GM10847 (cell line): ENCODE data around the gene RNF31.

Source experiments
- POLR2A ChIP-seq: IDR thresholded peaks from 2 replicates; pipeline ENCODE4 v1.6.1; 2011; ENCODE audit not compliant: insufficient read length; ENCODE audit errors: extremely low read depth

Gene RNF31

GRCh38 chr14:24143511-24143910, 3.8 kb upstream of the RNF31 start:
- TF ChIP-seq POLR2A: no peak

- no peak for TF ChIP-seq POLR2A
Observed at GRCh38 chr14:24144451-24144850, 2.8 kb upstream of the RNF31 start.

DNA sequence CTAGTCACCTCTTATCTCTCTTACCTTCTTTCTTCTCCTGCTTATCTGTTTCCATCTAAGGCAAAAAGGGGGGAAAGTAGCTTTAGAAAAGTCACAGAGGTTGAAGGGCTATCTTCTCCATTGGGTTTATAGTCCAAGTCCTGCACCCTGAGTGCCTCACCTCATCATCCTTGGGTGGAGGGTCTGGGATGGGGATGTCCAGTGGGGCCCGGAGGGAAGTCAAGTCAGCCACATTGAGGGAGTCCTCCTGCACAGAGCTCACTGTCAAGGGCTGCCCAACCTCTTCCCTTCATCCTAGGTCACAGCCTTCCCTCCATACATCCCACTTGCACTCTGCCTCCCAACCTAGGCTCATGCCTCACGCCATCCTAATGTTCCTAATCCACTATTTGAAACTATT, 2.1 kb upstream of the RNF31 start:
- no peak for TF ChIP-seq POLR2A

DNA sequence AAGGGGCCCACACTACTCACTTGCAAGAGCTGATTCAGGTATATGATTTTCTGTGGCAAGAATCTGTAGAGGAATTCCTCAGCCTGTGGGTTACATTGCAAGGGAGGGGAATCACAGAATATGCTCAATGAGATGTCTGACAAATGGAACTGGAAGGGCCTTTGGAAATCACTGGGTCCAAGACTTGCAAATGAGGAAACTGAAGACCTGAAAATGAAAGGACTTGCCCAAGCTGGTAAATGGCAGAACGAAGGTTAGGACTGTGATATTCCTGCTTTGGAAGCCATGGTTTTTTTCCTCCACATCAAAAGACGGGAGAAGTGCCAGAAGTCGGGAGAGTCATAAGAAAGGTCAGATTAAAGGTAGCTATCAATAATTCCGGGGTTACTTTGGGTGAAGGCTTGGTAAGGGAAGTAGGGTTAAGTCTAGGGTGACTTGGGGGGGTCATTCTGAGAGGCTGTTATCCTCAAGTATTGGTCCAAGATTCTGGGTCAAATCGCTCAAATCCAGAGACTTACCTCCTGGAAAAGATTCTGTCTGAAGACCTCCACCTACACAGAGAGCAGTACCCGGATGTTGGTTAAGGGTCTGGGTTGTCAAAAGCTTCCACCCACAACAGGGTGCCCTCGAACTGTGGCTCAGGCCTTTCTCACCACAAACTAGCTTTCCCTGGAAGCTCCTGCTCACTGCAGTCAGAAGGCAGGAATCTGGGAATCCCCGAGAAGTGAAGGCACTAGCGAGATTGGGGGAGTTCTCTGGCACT, 1.4 kb upstream of the RNF31 start:
- TF ChIP-seq POLR2A: no peak

GRCh38 chr14:24146453-24146977, 783 bp upstream of the RNF31 start, which contains the start of gene PSME2:
Gene PSME2, minus strand, starts transcription at chr14:24146610. Its CDS starts 29 bp downstream, at chr14:24146581.
- peak; percentile 44 for TF ChIP-seq POLR2A

DNA sequence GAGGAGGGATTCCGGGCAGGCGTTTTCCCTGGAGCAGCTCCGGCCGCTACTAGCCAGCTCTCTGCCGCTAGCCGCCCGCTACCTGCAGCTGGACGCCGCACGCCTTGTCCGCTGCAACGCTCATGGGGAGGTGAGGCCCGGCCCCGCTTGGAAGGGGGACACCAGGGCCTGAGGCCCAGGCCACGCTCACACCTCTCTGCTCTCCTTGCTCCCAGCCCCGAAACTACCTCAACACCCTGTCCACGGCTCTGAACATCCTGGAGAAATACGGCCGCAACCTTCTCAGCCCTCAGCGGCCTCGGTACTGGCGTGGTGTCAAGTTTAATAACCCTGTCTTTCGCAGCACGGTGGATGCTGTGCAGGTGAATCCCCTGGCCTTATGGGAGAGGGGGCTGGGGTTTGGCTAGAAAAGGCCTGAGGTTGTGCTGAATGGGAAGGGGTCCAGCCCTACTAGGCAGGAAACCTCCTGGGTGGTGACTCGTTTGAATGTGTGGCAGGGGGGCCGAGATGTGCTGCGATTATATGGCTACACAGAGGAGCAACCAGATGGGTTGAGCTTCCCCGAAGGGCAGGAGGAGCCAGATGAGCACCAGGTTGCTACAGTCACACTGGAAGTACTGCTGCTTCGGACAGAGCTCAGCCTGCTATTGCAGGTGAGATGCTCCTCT, 597 bp downstream of the RNF31 start:
- no peak for TF ChIP-seq POLR2A

- TF ChIP-seq POLR2A: no peak
Observed at GRCh38 chr14:24149302-24149969, 2.1 kb downstream of the RNF31 start.

GRCh38 chr14:24150061-24150460, 2.8 kb downstream of the RNF31 start:
- TF ChIP-seq POLR2A: no peak

DNA sequence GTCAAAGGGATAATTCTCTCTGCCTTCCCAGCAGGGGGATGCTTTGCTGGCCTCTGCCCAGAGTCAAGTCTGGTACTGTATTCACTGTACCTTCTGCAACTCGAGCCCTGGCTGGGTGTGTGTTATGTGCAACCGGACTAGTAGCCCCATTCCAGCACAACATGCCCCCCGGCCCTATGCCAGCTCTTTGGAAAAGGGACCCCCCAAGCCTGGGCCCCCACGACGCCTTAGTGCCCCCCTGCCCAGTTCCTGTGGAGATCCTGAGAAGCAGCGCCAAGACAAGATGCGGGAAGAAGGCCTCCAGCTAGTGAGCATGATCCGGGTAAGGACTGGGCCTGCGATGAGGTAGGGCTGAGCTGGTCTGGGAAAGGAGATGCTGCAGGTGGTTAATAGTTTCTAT, 3.3 kb downstream of the RNF31 start:
- no peak for TF ChIP-seq POLR2A

DNA sequence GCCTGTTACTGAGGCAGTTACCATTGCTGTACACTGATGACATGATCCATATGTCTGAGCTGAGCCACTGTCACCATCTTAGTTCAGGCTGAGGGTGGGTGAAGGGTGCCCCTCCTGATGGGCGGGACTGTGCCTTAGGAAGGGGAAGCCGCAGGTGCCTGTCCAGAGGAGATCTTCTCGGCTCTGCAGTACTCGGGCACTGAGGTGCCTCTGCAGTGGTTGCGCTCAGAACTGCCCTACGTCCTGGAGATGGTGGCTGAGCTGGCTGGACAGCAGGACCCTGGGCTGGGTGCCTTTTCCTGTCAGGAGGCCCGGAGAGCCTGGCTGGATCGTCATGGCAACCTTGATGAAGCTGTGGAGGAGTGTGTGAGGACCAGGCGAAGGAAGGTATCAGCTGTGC, 3.7 kb downstream of the RNF31 start:
- no peak for TF ChIP-seq POLR2A

GRCh38 chr14:24151404-24152080, 4.2 kb downstream of the RNF31 start:
- no peak for TF ChIP-seq POLR2A

- TF ChIP-seq POLR2A: no peak
Observed at GRCh38 chr14:24155100-24155499, 7.8 kb downstream of the RNF31 start.

- TF ChIP-seq POLR2A: no peak
Observed at GRCh38 chr14:24156840-24157239, 9.5 kb downstream of the RNF31 start.

- TF ChIP-seq POLR2A: no peak
Observed at GRCh38 chr14:24157331-24157730, 10.0 kb downstream of the RNF31 start.

- TF ChIP-seq POLR2A: no peak
Observed at GRCh38 chr14:24159777-24160498, 12.6 kb downstream of the RNF31 start.
